HepG2 (cell line): Measurements from ENCODE around the gene EPSTI1. TPM values are rescaled to one million over a fixed set of nuclear protein-coding genes. Genes with fewer than 3 reads are reported as not detected.

Experiments
- AGO1 ChIP-seq: fragments of 200-400 bp; formaldehyde crosslinking; IDR thresholded peaks from 2 replicates; pipeline ENCODE4 v1.6.1; 2017; ENCODE audit warnings: mild to moderate bottlenecking, low read depth, low read length, moderate library complexity; ENCODE audit not compliant: poor library complexity, severe bottlenecking
- CEBPZ ChIP-seq: IDR thresholded peaks from 2 replicates; pipeline ENCODE4 v1.6.1; 2012; ENCODE audit warnings: low read length, improper control_type of control experiment
- CREM ChIP-seq, 2 experiments: sonication (generic) in 1 of 2; formaldehyde crosslinking in 1 of 2; IDR thresholded peaks; 2 replicates each; pipeline versions ENCODE4 v1.4.0 to v1.6.1; 2016 to 2020; ENCODE audit warnings: antibody characterized with exemption in 1 of 2, mild to moderate bottlenecking in 1 of 2, missing genetic modification reagents in 1 of 2
- ETS1 ChIP-seq: sonication (generic); formaldehyde crosslinking; IDR thresholded peaks from 2 replicates; pipeline ENCODE4 v1.4.0; 2020; ENCODE audit warnings: missing genetic modification reagents
- HNF1B ChIP-seq: sonication (generic); formaldehyde crosslinking; IDR thresholded peaks from 2 replicates; pipeline ENCODE4 v1.5.1; 2020; ENCODE audit warnings: mild to moderate bottlenecking, moderate library complexity, missing genetic modification reagents
- MAZ ChIP-seq, 2 experiments: sonication (generic) in 1 of 2; formaldehyde crosslinking in 1 of 2; IDR thresholded peaks; 2 replicates each; pipeline versions ENCODE4 v1.5.0 to v1.6.1; 2012 to 2020; ENCODE audit warnings: low read depth in 2 of 2, mild to moderate bottlenecking in 2 of 2, borderline replicate concordance in 1 of 2, improper control_type of control experiment in 1 of 2, low read length in 1 of 2, missing genetic modification reagents in 1 of 2, moderate library complexity in 1 of 2
- NR2C2 ChIP-seq: sonication (generic); formaldehyde crosslinking; IDR thresholded peaks from 2 replicates; pipeline ENCODE4 v1.4.0; 2020; ENCODE audit warnings: missing genetic modification reagents, mild to moderate bottlenecking, moderate library complexity, borderline replicate concordance
- ONECUT2 ChIP-seq: sonication (generic); formaldehyde crosslinking; IDR thresholded peaks from 2 replicates; pipeline ENCODE4 v1.4.0; 2020; ENCODE audit warnings: missing genetic modification reagents
- SALL1 ChIP-seq: sonication (generic); formaldehyde crosslinking; IDR thresholded peaks from 2 replicates; pipeline ENCODE4 v1.8.0; 2022; ENCODE audit warnings: mild to moderate bottlenecking, missing genetic modification reagents
- STAG1 ChIP-seq: sonication (generic); formaldehyde crosslinking; IDR thresholded peaks from 2 replicates; pipeline ENCODE4 v1.4.0; 2020; ENCODE audit warnings: missing genetic modification reagents
- TERF1 ChIP-seq: sonication (generic); formaldehyde crosslinking; IDR thresholded peaks from 2 replicates; pipeline ENCODE4 v1.8.0; 2022; ENCODE audit warnings: mild to moderate bottlenecking, missing genetic modification reagents, moderate library complexity
- ZNF280D ChIP-seq: sonication (generic); formaldehyde crosslinking; IDR thresholded peaks from 2 replicates; pipeline ENCODE4 v1.5.1; 2020; ENCODE audit warnings: mild to moderate bottlenecking, missing genetic modification reagents
- ZNF343 ChIP-seq: sonication (generic); formaldehyde crosslinking; IDR thresholded peaks from 2 replicates; pipeline ENCODE4 v1.4.0; 2020; ENCODE audit warnings: mild to moderate bottlenecking, missing genetic modification reagents
- ZNF501 ChIP-seq: sonication (generic); formaldehyde crosslinking; IDR thresholded peaks from 2 replicates; pipeline ENCODE4 v1.5.1; 2020; ENCODE audit warnings: mild to moderate bottlenecking, moderate library complexity, missing genetic modification reagents
- ZNF558 ChIP-seq: sonication (generic); formaldehyde crosslinking; IDR thresholded peaks from 2 replicates; pipeline ENCODE4 v1.9.0; 2022; ENCODE audit warnings: mild to moderate bottlenecking, missing genetic modification reagents, borderline replicate concordance
- polyA plus RNA-seq, 8 experiments: library from polyadenylated mRNA; depleted of rRNA in 3 of 8; stranded (reverse) in 7 of 8; unstranded in 1 of 8; fragments of >200 nt; fragmentation: Illumina TruSeq in 4 of 8; extraction: Trizol in 4 of 8; gene quantifications; 2 replicates each; pipeline versions ENCODE4 v1.2.1 to v1.2.3, GENCODE V29; 2011 to 2016; ENCODE audit warnings: low read depth in 4 of 8, missing spikeins in 1 of 8, mixed read lengths in 1 of 8; ENCODE audit not compliant: insufficient read depth in 1 of 8
- total RNA-seq, 5 experiments: library from RNA; depleted of rRNA; stranded (reverse); fragments of >200 nt; fragmentation: Illumina TruSeq; extraction: Trizol; gene quantifications; 2 replicates each; pipeline ENCODE4 v1.2.3, GENCODE V29; 2016; ENCODE audit warnings: low read depth in 1 of 5

Gene EPSTI1
- total and polyA plus RNA-seq, 2 of the 13 experiments (the other 11 are each of a cell fraction or from before 2014, with no cell fraction given), result 0.03 TPM; not detected in 1

GRCh38 chr13:43023289-43023963 lies 31.4 kb upstream of the EPSTI1 start, which contains the start of gene DNAJC15 (continued):
- TF ChIP-seq ZNF280D (CRISPR knock-in tag), result peak; percentile 80; the same call in 1 of the 2 replicates
- TF ChIP-seq AGO1, result no peak
- TF ChIP-seq NR2C2 (CRISPR knock-in tag), result peak; percentile 62
- TF ChIP-seq ZNF501 (CRISPR knock-in tag), result peak; percentile 84
- 0 out of 2 replicates have a peak, but pooled peaks have one; percentile 32 for TF ChIP-seq HNF1B (CRISPR knock-in tag)
- no peak for TF ChIP-seq ONECUT2 (CRISPR knock-in tag)
- TF ChIP-seq SALL1 (CRISPR knock-in tag), result peak; percentile 84
- TF ChIP-seq MAZ (IDR thresholded peaks at IDR 0.05; ENCODE audit: borderline replicate concordance, low read depth, low read length), result no peak
- peak; percentile 81 for TF ChIP-seq MAZ (CRISPR knock-in tag; IDR thresholded peaks at IDR 0.05; ENCODE audit: low read depth)
- TF ChIP-seq ZNF343, result peak; percentile 80; the same call in 1 of the 2 replicates
- 0 out of 2 replicates have a peak, but pooled peaks have one; percentile 1 for TF ChIP-seq STAG1 (CRISPR knock-in tag)
- no peak for TF ChIP-seq ZNF558
- no peak for TF ChIP-seq CEBPZ
- peak; percentile 21; the same call in 1 of the 2 replicates for TF ChIP-seq CREM (IDR thresholded peaks at IDR 0.05)
- TF ChIP-seq CREM (CRISPR knock-in tag; IDR thresholded peaks at IDR 0.05), result no peak
- TF ChIP-seq ETS1, result no peak
- TF ChIP-seq TERF1 (CRISPR knock-in tag), result no peak
